Endothelial cell of umbilical vein (primary cell): ENCODE results near the gene UBE2Q1. TPM values are rescaled to one million over a fixed set of nuclear protein-coding genes. Genes with fewer than 3 reads are reported as not detected.

ENCODE experiments used
- BruUV-seq: library from RNA; stranded (reverse); fragments of 400-500 nt; replicated peaks from 2 replicates; lab custom pipeline; 2021; lab: Mats Ljungman, UMichigan
- CTCF ChIA-PET: fragments of 300-600, 350-600 bp; sonication (Branson Sonifier 250); formaldehyde crosslinking; loops from one replicate; lab custom pipeline; 2021; ENCODE audit warnings: antibody characterized with exemption, inconsistent platforms; lab: Charles Lee
- POLR2A ChIA-PET: fragments of 300-600, 350-600 bp; sonication (Branson Sonifier 250); formaldehyde crosslinking; loops from one replicate; lab custom pipeline; 2021; ENCODE audit warnings: antibody characterized with exemption, inconsistent platforms; lab: Charles Lee
- DNase-seq: peaks from one replicate; pipeline ENCODE4 v3.0.0-alpha.2; 2011; ENCODE audit warnings: low read depth, low spot score
- FAIRE-seq: peaks from 2 replicates; lab custom pipeline; 2011; peaks lifted over from hg19 to GRCh38; lab: Jason Lieb, UNC
- H2AFZ ChIP-seq: 2 replicates; pipeline ENCODE4 v1.6.0; 2012; ENCODE audit warnings: low read depth, low read length, control low read depth, inconsistent platforms
- H3K27ac ChIP-seq: 2 replicates; pipeline ENCODE4 v1.5.1; 2011; ENCODE audit warnings: low read depth, mild to moderate bottlenecking, control low read depth, low read length, moderate library complexity; ENCODE audit not compliant: insufficient read depth
- H3K27me3 ChIP-seq, 2 experiments: 2 replicates each; pipeline versions ENCODE4 v1.6.0 to v1.6.1; 2011; ENCODE audit warnings: low read length in 2 of 2, mixed read lengths in 1 of 2; ENCODE audit not compliant: control insufficient read depth in 2 of 2, insufficient read depth in 2 of 2
- H3K36me3 ChIP-seq, 2 experiments: 2 replicates in 1 of 2; 3 replicates in 1 of 2; pipeline ENCODE4 v1.5.1; 2011; ENCODE audit warnings: low read length in 2 of 2, mild to moderate bottlenecking in 1 of 2, moderate library complexity in 1 of 2; ENCODE audit not compliant: control insufficient read depth in 2 of 2, insufficient read depth in 2 of 2; ENCODE audit errors: extremely low read depth in 1 of 2
- H3K4me1 ChIP-seq: 3 replicates; pipeline ENCODE4 v1.5.1; 2011; ENCODE audit warnings: mild to moderate bottlenecking, low read length; ENCODE audit not compliant: control insufficient read depth, insufficient read depth; ENCODE audit errors: extremely low read depth
- H3K4me2 ChIP-seq: 2 replicates; pipeline ENCODE4 v1.6.1; 2011; ENCODE audit warnings: low read length, control low read depth, mixed read lengths; ENCODE audit not compliant: insufficient read depth
- H3K4me3 ChIP-seq, 3 experiments: fragments of 200-600 bp in 1 of 3; sonication (generic), shearing (Covaris generic) in 1 of 3; replicated peaks in 1 of 3; 2 replicates each; pipeline ENCODE4 v1.5.1; 2011 to 2016; ENCODE audit warnings: control low read depth in 3 of 3, low read length in 3 of 3, mild to moderate bottlenecking in 2 of 3, inconsistent platforms in 1 of 3, low read depth in 1 of 3, moderate library complexity in 1 of 3; ENCODE audit not compliant: insufficient read depth in 1 of 3
- H3K79me2 ChIP-seq: 2 replicates; pipeline ENCODE4 v1.6.0; 2012; ENCODE audit warnings: low read length, inconsistent platforms; ENCODE audit not compliant: control insufficient read depth, insufficient read depth
- H3K9ac ChIP-seq: replicated peaks from 2 replicates; pipeline ENCODE3; 2011; ENCODE audit warnings: low read length, control low read depth; ENCODE audit not compliant: insufficient read depth; ENCODE audit errors: extremely low read depth
- H3K9me1 ChIP-seq: replicated peaks from 3 replicates; pipeline ENCODE4 v1.6.0; 2011; ENCODE audit warnings: mild to moderate bottlenecking, low read length; ENCODE audit not compliant: control insufficient read depth, insufficient read depth; ENCODE audit errors: extremely low read depth
- H3K9me3 ChIP-seq: replicated peaks from 2 replicates; pipeline ENCODE4 v1.5.1; 2012; ENCODE audit warnings: low read length, inconsistent platforms; ENCODE audit not compliant: control insufficient read depth, insufficient read depth
- H4K20me1 ChIP-seq: replicated peaks from 2 replicates; pipeline ENCODE3; 2011; ENCODE audit warnings: mild to moderate bottlenecking, low read length; ENCODE audit not compliant: control insufficient read depth, insufficient read depth; ENCODE audit errors: extremely low read depth
- EZH2 ChIP-seq: IDR thresholded peaks from 2 replicates; pipeline ENCODE4 v1.6.1; 2012; ENCODE audit warnings: borderline replicate concordance, low read depth, mild to moderate bottlenecking, moderate library complexity, low read length, inconsistent platforms; ENCODE audit not compliant: severe bottlenecking
- FOS ChIP-seq: IDR thresholded peaks from 2 replicates; pipeline ENCODE4 v1.6.1; 2011; ENCODE audit warnings: mild to moderate bottlenecking, low read length, moderate library complexity, borderline replicate concordance; ENCODE audit not compliant: insufficient read depth
- GATA2 ChIP-seq: IDR thresholded peaks from 2 replicates; pipeline ENCODE4 v1.7.0; 2011; ENCODE audit warnings: low read depth, mild to moderate bottlenecking, moderate library complexity, mixed read lengths, low read length; ENCODE audit not compliant: insufficient read length, insufficient read depth
- JUN ChIP-seq: IDR thresholded peaks from 2 replicates; pipeline ENCODE4 v1.6.1; 2011; ENCODE audit warnings: borderline replicate concordance, low read depth; ENCODE audit not compliant: insufficient read length, insufficient read depth
- MYC ChIP-seq: IDR thresholded peaks from one replicate; pipeline ENCODE4 v1.6.1; 2011; ENCODE audit warnings: mild to moderate bottlenecking, low read depth, low read length
- dilution Hi-C: fragments of 300-500 bp; cut with MboI; formaldehyde crosslinking; loops from one replicate; pipeline ENCODE4 v1.15.0; 2019; ENCODE audit warnings: low sequenced_read_pairs; ENCODE audit not compliant: extremely low pct_ligation_motif_present
- intact Hi-C: fragments of 100-400 bp; cut with micrococcal nuclease; formaldehyde crosslinking; loops from one replicate; pipeline ENCODE4 v1.10.0; 2022
- polyA plus RNA-seq, 4 experiments: library from polyadenylated mRNA; depleted of rRNA in 3 of 4; stranded (reverse) in 3 of 4; unstranded in 1 of 4; fragments of >200 nt; gene quantifications; 2 replicates each; pipeline versions ENCODE4 v1.2.1 to v1.2.3, GENCODE V29; 2011 to 2012; ENCODE audit warnings: missing spikeins in 1 of 4
- total RNA-seq: library from RNA; stranded (reverse); gene quantifications from 2 replicates; pipeline ENCODE4 v1.2.3, GENCODE V29; 2021
- TF ChIP-seq, protein P1 (sequence below): IDR thresholded peaks from 2 replicates; pipeline ENCODE4 v1.6.1; 2011; ENCODE audit not compliant: insufficient read depth, insufficient read length
- TF ChIP-seq, protein P2 (sequence below), 2 donors: IDR thresholded peaks; 1 replicate in 1 of 2; 2 replicates in 1 of 2; pipeline ENCODE4 v1.5.1; 2011; ENCODE audit warnings: low read length in 2 of 2, mild to moderate bottlenecking in 2 of 2, moderate library complexity in 2 of 2, control low read depth in 1 of 2, inconsistent platforms in 1 of 2, low read depth in 1 of 2; ENCODE audit not compliant: insufficient read depth in 1 of 2; ENCODE audit errors: extremely low read depth in 1 of 2

The UBE2Q1 gene
- total and polyA plus RNA-seq, 2 donors (not counting 3 experiments of a cell fraction or from before 2014, with no cell fraction given), result 16.5 to 85.4 TPM

DNA sequence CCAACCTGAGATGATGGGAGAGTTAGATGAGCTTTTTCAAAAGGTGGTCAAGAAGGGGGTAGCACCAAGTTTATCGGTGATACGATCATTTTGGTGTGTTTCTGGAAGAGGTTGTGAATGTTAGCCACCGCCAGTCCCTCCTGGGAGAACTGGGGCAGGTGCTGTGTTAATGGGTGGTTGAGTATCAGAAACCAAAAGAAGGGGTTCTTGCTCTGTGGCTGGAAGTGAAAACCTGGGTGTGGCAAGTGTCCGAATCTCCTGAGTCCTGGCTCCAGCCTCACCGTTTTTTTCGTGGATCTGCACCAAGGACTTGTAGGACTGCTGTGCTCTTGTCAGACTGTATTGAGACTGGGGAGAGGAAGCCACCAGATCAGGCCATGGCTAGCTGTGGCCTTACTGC, 7.8 kb downstream of the UBE2Q1 start:
- ChIA-PET POLR2A (no interaction called here), CTCF (interaction anchor here (7.4 kb wide), 1 partner anchor 68 kb away, joined by 489 read pairs; no protein-coding TSS in a partner anchor)
- Histone ChIP-seq H3K4me1 (no peaks in the 10 kb centered on the region), H3K9me3 (no peaks in the 10 kb centered on the region), H3K36me3 (peaks cover 46 to 59% of the 10 kb centered on the region in 2 experiments), H3K27me3 (no peaks in the 10 kb centered on the region), H3K9me1 (no peaks in the 10 kb centered on the region), H3K27ac (no peak overlapping the region), H4K20me1 (no peaks in the 10 kb centered on the region), H3K79me2 (peaks cover 7% of the 10 kb centered on the region), H2AFZ (no peak overlapping the region), H3K4me2 (no peak overlapping the region), H3K4me3 (no peak overlapping the region), H3K9ac (no peak overlapping the region)
- FAIRE-seq (no peak), DNase-seq (no peak)
- BruUV-seq, result no TSS peak
- TF ChIP-seq, protein P1, sequence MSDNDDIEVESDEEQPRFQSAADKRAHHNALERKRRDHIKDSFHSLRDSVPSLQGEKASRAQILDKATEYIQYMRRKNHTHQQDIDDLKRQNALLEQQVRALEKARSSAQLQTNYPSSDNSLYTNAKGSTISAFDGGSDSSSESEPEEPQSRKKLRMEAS, result no peak
- TF ChIP-seq FOS (no peak), GATA2 (no peak), JUN (no peak), MYC (no peak), EZH2 (no peak)
- TF ChIP-seq, protein P2, sequence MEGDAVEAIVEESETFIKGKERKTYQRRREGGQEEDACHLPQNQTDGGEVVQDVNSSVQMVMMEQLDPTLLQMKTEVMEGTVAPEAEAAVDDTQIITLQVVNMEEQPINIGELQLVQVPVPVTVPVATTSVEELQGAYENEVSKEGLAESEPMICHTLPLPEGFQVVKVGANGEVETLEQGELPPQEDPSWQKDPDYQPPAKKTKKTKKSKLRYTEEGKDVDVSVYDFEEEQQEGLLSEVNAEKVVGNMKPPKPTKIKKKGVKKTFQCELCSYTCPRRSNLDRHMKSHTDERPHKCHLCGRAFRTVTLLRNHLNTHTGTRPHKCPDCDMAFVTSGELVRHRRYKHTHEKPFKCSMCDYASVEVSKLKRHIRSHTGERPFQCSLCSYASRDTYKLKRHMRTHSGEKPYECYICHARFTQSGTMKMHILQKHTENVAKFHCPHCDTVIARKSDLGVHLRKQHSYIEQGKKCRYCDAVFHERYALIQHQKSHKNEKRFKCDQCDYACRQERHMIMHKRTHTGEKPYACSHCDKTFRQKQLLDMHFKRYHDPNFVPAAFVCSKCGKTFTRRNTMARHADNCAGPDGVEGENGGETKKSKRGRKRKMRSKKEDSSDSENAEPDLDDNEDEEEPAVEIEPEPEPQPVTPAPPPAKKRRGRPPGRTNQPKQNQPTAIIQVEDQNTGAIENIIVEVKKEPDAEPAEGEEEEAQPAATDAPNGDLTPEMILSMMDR (IDR thresholded peaks at IDR 0.05; ENCODE audit: extremely low read depth in 1 of 2, insufficient read depth in 1 of 2, low read depth in 1 of 2, low read length in 2 of 2), result no peak
- dilution Hi-C loops, result no loop called here
- intact Hi-C loops, result no loop called here
